Measurements from ENCODE around the gene PRKAB1.
"Not testable (repeated sequence)": the region's sequence is repeated elsewhere in the genome, so short reads cannot be mapped to it uniquely, and the experiment has no call there.

PRKAB1 gene

DNA sequence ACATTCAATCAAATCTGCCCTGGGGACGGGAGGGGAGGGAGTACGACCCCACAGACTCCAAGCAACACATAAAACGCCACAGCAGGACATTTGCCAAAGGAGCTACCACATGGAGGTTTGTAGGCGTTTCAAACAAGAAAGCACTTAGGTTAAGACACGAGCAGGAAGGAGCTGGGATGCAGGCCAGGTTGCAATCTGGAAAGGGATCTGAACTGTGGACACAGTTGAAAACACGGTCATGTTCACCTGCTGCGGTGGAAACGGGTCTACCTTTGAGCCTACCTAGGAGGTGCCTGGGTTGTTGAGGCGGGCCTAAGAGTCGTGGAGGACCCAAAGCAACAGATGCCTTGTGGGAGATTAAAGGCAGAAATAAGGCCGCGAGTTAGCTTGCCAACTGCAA lies 18.4 kb downstream of the PRKAB1 start:
- no peak for DNase-seq

DNA sequence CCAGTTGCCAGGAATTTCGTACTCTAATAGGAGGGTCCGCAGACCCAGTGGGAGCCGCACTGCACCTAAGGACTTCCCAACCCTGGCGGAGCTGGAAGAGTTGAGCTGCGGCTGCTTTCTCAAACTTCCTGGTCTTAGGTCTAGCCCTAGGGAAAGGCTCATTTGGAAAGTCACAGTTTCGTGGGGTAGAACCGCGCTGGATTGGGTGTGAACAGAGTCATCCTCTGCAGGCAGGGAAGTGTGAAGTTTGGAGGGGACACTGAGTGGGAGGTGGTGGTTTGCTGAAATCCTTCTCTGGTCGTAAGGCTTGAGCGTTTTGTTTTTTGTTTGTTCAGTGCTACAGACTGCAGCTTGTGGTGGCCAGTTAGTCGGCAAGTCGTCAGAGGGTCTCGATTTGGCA lies 18.8 kb downstream of the PRKAB1 start:
- DNase-seq = no peak

DNA sequence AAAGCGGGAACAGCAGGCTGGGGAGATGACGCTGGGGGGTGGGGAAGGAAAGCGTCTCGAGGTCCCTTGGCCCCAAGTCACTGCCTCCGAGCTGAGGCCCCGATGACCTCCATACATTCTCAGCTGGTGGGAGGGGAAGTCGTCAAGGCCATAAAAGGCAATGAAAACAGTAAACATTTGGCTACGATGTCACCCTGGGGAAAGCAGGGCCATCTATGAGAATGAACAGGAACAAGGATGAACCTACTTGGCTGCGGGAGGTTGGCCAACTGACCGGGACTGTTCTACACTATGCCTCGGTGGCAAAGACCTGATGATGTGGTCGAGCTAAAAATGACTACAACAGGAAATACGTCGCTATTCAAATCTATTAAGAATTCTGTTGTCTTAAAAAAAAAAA lies 19.5 kb downstream of the PRKAB1 start:
- no peak for DNase-seq

DNA sequence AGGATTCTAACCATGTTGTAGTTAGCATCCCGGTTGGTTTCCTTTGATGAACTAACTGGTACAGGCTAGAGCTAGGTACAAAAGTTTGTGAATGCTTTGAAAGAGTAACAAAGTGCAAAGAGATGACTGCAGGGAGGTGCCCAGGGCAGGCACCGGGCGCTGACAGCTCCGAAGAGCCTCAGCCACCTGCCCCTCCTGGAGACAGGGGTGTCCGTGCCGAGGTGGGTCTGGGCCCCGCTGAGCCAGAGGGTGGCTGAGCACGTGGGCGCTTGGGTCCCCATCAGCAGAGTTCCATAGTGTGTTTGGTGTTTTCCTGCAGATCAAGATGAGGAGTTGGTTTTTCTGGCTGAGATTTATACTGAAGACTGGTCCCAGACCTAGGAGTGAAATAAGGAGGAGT lies 19.9 kb downstream of the PRKAB1 start:
- no peak for DNase-seq

DNA sequence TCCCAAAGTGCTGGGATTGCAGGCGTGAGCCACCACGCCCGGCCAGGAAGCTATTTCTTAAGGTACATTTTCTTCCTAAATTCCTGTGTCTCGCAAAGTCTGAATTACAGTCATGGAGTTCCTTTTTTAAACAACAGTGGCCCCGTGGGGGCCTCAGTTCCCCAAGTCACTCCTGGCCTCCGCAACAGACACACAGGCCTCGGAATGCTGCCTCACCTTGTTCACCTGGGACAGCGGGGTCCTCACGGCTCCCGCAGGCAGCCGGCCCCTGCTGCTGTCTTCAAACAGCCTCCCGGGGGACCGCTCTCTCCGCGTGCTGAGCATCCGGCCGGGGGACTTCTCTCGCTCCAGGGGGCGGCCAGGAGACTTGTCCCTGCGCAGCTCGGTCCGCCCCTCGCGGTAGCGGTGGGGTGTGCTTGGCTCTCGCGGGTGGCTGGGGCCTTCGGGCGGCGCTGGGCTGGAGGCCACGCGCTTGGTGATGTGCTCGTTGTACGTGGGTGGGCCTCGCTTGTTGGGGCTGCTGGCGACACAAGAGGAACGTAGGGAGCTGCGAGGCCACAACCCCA lies 22.1 kb downstream of the PRKAB1 start:
- no peak for DNase-seq

DNA sequence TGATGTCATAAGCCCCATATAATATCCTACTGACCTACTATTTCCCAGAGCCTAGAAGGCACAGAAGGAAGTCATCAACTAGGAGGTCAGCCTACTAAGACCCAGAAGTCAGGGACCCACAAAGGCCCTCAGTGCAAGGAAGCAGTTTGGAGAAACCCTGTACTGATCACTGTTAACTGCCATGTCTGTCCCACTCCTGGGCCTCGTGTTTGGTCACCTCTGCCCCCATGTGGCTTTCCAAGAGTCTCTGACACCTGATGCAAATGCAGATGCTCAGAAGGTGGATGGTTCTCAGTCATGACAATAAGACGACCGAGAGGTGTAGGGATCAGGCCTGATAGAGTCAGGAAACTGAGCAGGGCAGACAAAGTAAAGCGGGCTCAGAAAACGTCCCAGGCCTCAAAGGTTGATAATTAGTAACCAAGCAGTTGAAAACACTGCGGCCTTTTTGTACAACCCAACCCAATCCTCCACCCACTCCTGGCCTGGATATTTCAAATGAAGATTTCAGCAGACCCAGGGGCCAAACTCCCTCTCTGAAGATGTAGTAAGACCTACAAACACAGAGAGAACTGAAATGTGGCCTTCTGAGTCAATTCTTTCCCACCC lies 23.4 kb downstream of the PRKAB1 start:
- no peak for DNase-seq

DNA sequence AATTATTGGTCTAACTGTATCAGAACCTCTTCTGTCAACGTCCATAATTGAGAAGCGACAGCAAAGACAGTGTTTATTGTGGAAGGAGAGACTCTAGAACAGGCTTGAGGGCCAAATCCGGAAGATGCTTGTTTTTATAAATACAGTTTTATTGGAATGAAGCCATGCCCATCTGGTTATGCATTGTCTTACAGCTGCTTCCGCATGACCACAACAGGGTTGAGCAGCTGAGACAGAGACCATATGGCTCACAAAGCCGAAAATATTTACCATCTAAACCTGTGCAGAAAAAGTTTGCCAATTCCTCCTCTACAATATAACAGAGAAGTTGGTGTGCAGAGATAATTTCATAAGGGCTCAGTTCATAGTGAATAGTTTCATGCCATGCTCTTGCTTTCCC lies 24.5 kb downstream of the PRKAB1 start:
- DNase-seq = no peak

DNA sequence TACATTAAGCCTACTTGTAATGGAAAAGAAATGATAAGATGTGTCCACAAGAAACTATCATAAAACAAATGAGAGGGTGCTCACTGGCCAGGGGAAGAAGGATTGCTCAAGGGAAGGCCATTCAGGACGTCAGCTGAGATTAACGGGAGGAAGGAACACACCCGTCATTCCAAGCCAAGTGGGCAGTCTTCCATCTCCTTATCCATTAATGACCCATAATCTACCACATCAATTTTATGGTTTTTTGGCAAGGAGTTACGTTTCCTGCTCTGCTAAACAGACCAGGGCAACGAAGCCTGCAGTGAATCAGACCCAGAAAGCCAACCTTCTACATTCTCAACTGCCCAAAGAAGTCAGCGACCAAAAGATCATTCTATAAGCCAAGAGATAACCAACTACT lies 25.1 kb downstream of the PRKAB1 start:
- DNase-seq = no peak

DNA sequence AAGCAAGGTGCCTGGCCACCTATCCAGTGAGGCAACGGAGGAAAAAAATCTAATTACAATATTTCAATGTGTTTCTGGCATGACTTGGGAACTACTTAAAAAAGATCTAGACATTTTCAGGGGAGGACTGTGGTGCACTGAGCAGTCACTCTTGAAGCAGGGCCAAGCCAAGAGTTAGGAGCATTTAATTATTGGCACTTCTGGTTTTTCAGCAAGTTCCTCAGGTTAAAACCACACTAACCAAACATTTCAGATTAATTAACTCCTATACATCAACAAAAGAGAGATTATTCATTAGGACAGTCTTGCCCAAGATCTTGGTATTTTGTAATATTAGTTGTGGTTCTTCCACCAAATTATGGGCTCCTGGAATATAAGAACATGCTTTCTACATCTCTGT lies 25.6 kb downstream of the PRKAB1 start:
- no peak for DNase-seq

DNA sequence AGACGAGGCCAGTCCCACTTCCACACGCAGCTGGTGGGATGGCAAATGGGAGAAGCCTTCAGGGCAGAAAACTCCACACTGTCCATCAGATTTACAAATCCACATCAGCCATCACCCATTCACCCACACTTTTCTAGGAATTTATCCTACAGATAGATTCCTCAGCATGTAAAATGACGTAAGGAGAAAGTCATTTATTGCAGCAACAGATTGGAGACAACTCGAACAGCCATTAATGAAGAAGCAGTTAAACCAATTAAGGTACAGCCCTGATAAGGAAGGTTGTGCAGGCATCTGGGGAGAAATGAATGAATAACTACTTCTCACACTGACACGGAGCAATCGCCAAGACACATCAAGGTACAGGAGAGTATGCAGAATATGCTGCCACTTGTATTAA lies 26.2 kb downstream of the PRKAB1 start:
- DNase-seq = no peak

DNA sequence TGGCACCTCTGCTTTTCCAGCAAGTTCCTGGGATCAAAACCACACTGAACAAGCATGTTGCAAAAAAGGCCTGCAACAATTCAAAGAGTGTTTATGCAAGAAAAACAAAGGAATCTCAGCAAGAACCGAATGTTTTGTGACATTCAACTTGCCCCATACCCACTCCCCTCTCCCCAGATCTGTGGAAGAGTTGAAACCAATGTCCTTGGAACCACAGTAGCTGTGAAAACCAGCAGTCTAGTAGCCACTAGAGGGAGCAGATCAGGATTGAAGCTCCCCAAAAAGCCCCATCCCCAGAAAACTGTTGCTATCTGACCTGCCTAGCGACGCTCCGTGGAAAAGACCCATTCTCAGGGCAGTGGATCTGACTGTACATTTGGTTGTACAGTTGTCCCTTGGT lies 27.1 kb downstream of the PRKAB1 start:
- no peak for DNase-seq

DNA sequence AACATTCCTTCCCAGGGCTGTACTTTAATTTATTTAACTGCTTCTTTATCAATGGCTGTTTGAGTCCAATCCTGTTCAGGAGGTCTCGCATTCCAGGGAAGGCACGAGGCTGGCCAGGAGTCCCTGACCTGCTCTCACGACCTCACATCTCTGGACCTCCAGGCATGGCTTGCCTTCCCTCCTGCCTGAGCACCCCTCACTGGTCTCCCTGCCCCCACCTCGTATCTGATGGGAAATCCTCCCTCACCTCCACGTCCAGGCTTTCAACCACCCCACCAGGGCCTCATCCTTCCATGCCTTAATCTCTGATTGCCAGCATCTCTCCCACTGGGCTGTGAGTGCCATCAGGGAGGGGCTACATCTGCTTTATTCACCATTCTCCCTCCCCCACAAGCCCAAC lies 29.0 kb downstream of the PRKAB1 start:
- no peak for DNase-seq

DNA sequence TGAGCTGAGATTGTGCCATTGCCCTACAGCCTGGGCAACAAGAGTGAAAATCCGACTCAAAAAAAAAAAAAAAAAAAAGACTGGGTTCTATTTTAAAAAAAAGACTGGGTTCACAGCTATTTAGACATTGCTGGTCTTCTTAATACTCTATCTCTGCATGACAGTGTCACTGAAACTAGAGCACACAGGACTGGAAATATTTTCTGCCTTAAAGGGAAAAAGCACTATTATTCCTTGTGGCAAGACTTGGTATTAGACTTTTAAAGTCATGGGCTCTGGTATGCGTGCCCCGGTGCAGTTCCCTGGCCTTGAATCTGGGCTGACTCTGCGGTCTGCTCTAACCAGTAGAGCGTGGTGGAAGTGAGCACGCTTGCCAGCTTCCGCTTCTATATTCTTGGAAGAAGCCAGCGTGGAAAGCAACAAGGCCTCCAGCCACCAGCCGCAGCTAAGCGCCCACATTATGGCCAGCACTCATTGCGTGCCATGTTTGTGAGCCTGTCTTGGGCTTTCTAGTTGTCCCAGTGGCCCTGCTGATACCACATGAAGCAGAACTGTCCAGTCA lies 31.3 kb downstream of the PRKAB1 start:
- no peak for DNase-seq

DNA sequence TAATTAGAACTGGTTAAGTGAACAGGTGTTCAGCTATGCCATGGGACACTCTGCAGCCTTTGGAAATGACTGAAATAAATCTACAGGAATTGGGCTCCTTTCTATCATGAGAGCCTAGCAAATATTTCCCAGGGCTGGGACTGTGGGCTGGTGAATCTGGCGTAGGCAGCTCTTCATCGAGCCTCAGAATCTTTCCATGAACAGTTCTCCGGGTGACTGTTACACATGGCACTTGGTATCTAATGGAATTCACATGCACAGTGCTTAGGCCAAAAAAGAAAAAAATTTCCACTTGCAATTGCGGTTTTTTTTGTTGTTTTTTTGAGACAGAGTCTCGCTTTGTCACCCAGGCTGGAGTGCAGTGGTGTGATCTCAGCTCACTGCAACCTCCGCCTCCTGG lies 32.1 kb downstream of the PRKAB1 start:
- no peak for DNase-seq

DNA sequence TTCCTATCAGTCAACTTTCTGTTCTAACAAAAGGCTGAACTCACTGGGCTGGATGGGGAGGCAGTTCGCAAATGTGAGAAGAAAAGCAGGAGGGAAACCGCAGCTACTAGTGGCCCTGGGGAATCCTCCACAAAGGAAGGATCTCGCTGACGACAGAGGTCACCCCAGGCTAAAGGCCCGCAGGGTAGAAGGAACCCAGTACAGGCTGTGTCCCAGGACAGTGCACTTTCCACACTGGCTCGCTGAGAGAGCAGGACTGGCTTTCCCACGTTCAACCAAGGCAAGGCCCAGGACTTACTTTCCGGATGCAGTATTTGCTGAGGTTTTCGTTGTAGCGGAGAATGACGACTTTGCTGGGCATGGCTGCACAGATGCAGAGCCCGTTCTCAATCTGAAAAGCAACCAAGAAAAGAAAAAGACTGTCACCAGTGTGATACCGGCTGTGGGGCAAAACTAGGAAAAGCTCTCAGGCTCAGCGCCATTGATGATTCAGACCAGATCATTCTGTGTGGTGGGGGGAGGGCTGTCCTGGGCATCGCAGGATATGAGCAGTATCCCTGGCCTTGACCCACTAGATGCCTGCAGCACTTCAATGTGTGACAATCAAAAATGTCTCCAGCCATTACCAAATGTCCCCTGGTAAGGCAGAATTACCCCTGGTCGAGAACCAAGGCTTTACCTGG lies 36.3 kb downstream of the PRKAB1 start:
- DNase-seq = no peak

DNA sequence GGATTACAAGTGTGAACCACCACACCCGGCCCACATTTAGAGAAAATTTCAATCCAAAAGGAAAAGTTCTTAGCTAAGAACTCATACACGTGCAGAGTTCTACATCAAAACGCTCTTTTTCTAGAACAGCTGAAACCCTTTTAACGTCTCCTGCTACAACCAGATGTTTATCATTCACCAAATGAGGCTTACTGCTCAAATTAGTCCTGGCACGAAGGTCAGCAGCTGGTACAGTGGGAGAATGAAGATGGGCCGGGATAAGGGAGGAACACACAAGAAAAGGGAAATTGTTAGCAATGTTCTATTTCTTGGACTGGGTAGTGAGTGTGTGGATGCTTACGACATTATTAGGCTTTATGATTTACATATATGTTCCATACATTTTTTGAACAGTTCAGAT lies 37.2 kb downstream of the PRKAB1 start:
- DNase-seq = no peak

DNA sequence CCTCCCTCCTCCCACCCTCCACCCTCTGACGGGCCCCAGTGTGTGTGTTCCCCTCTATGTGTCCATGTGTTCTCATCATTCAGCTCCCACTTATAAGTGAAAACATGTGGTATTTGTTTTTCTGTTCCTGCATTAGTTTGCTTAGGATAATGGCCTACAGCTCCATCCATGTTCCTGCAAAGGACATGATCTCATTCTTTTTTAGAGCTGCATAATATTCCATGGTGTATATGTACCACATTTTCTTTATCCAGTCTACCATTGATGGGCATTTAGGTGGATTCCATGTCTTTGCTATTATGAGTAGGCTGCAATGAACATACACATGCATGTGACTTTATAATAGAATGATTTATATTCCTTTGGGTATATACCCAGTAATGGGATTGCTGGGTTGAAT lies 38.5 kb downstream of the PRKAB1 start:
- DNase-seq = not testable (repeated sequence)

DNA sequence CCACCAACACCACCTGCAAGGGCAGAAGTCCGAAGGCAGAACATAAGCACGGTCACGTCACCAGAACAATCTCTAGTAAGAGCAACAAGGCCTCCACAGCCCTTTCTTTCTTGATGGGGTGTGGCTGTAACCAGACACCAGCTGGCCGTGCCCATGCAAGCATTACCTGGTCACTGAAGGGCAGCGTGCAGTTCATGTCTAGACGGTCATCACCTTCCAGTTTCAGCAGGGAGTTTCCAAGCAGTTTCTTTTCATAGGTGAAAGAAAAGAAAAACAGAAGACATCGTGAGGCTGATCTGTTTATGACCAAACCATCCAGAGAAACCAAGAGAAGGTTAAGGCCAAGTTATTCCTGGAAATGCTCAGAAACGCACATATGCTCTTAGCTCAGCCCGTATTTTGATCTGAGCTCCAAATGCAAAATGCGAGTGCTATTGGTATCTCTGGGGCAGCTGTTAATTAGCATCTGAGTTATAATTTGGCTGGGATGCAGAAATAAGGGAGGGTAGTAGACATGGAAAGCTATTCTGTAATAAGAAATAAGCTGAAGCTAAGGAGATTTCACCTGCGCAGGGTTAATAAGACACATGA lies 42.5 kb downstream of the PRKAB1 start:
- DNase-seq = no peak

DNA sequence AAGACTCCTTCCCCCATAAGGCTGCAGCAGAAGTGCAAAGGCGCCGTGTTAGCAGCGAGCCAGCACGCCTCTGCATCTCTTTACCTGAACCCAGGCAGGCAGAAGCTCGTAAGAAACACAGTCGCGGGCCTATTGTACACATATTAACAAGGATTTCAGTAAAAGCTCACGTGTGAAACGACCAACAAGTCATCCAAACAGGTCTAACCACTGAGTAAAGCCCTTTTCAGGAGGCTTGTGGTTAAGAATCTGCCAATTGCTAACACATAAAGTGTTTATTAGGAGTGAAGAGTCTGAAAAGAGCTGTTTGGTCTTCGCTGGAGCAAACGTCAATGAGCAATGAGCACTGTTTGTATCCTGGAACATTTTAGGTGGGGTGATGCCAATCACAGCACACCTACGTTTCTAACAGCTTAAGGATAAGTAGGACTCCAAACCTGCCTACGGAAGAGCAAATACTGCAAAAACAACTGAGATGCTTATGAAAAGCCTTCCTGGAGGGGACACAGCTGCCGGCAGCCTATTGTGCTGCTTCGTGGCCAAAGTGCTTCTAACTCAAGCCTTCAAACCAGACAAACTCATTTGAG lies 43.1 kb downstream of the PRKAB1 start:
- no peak for DNase-seq

DNA sequence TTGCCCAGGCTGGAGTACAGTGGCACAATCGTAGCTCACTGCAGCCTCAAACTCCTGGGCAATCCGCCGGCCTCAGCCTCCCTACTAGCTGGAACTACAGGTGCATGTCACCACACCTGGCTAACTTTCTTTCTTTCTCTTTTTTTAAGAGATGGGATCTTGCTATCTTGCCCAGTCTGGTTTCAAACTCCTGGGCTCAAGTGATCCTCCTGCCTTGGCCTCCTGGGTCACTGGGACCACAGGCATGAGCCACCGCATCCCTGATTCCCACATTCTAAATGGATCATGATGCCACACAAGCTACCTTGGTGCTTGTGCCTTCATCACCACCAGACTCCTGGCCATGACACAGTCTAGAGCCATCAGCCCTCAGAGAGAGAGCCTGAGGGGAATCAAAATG lies 43.8 kb downstream of the PRKAB1 start:
- DNase-seq = no peak

DNA sequence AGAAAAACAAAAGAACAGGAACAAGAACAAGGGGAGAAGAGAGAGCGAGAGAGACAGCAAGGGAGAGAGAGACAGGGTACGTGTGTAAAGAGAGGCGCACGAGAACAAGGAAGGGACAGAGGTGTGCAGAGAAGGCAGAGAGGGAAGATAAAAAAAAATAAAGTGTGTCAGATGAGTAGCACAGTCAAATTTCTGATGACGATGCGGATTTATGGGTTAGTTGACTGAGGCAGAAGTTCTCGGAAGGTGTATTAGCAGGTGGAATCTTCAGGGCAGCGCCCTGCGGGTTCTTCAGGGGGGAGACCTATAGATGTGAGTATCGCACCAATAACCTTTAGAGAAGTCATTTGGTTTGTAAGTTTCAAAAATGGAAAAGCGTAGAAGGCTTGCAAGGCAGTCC lies 44.8 kb downstream of the PRKAB1 start:
- DNase-seq = no peak

DNA sequence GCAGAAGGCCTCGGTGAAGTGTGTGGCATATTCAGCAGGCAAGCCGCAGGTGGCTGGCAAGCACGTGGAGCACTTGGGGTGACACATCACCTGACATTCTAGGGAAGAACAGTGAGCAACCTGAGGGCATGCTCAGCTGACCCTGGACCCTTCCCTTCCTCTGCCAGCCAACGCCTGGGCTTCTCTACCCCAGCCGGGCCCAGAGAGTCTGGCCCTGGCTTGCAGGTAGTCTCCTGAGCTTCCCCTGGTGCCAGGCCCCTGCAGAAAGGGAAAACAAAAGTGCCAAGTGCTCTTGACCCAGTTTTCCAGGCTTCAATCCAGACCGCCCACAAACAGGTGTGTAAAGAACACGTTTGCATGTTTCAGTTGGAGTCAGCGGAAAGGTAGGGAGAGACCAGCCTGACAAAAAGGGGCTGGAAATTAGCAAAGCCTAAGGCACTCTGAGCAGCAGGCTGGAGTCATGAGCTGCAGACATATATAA lies 45.7 kb downstream of the PRKAB1 start:
- no peak for DNase-seq

DNA sequence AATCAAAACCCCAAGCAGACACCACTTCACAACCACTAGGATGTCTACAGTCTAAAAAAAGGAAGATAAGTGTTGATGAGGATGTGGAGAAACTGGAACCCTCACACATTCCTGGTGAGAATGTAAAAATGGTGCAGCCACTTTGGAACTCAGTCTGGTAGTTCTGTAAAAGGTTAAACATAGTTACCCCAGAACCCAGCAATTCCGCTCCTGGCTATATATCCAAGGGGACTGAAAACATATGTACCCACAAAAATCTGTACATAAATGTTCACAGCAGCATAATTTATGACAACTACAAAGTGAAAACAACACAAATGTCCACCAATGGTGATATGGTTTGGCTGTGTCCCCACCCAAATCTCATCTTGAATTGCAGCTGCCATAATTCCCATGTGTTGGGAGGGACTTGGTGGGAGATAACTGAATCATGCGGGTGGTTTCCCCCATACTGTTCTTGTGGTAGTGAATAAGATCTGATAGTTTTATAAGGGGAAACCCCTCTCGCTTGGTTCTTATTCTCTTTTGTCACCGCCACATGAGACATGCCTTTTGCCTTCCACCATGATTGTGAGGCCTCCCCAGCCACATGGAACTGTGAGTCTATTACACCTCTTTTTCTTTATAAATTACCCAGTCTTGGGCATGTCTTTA lies 46.8 kb downstream of the PRKAB1 start:
- DNase-seq = no peak

Measured in CD4-positive, alpha-beta T cell treated with Interleukin-4 for 4 hours (primary cell).